Loucy (cell line): ENCODE measurements around the gene TRAPPC6A.

ENCODE experiments used
- EZH2phosphoT487 ChIP-seq: fragments of 200-600 bp; IDR thresholded peaks from 2 replicates; pipeline ENCODE4 v1.6.1; 2018; ENCODE audit warnings: antibody characterized with exemption, mild to moderate bottlenecking, moderate library complexity, borderline replicate concordance
- TF ChIP-seq, protein P1 (sequence below): fragments of 200-600 bp; sonication (generic); conservative IDR thresholded peaks from 2 replicates; pipeline ENCODE4 v1.5.1; 2014; ENCODE audit warnings: mild to moderate bottlenecking, antibody characterized with exemption, low read length

DNA sequence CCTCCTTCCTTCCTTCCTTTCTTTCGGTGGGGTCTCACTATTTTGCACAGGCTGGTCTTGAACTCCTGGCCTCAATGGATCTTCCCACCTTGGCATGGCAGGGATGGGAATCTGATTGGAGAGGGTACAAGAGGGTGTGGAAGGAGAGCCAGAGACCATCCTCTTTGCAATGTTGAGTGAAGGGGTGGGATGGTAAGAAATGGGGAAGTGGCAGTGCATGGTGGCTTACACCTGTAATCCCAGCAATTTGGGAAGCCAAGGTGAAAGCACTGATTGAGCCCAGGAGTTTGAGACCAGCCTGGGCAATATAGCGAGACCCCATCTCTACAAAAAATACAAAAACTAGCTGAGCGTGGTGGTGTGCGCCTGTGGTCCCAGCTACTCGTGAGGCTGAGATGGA, 6.1 kb upstream of the TRAPPC6A start:
- TF ChIP-seq, protein P1, sequence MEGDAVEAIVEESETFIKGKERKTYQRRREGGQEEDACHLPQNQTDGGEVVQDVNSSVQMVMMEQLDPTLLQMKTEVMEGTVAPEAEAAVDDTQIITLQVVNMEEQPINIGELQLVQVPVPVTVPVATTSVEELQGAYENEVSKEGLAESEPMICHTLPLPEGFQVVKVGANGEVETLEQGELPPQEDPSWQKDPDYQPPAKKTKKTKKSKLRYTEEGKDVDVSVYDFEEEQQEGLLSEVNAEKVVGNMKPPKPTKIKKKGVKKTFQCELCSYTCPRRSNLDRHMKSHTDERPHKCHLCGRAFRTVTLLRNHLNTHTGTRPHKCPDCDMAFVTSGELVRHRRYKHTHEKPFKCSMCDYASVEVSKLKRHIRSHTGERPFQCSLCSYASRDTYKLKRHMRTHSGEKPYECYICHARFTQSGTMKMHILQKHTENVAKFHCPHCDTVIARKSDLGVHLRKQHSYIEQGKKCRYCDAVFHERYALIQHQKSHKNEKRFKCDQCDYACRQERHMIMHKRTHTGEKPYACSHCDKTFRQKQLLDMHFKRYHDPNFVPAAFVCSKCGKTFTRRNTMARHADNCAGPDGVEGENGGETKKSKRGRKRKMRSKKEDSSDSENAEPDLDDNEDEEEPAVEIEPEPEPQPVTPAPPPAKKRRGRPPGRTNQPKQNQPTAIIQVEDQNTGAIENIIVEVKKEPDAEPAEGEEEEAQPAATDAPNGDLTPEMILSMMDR = no peak
- no peak for TF ChIP-seq EZH2phosphoT487
